Measurements from ENCODE around the gene CCDC47.
"Not testable (repeated sequence)": the region's sequence is repeated elsewhere in the genome, so short reads cannot be mapped to it uniquely, and the experiment has no call there.

CCDC47 gene

GRCh38 chr17:63798572-63799106, 25.2 kb upstream of the CCDC47 start:
- no peak for TF ChIP-seq CTCF (IDR thresholded peaks at IDR 0.05; ENCODE audit: extremely low read depth, missing control alignments)

GRCh38 chr17:63796375-63796774, 23.0 kb upstream of the CCDC47 start:
- DNase-seq (ENCODE audit: low spot score) = not testable (repeated sequence)

More at GRCh38 chr17:63798572-63799106, 25.2 kb upstream of the CCDC47 start:
- no peak for DNase-seq (ENCODE audit: low spot score)

- no peak for DNase-seq (ENCODE audit: low spot score)
Observed at GRCh38 chr17:63792055-63792729, 18.8 kb upstream of the CCDC47 start.

GRCh38 chr17:63790057-63790456, 16.7 kb upstream of the CCDC47 start:
- no peak for TF ChIP-seq CTCF (IDR thresholded peaks at IDR 0.05; ENCODE audit: extremely low read depth, missing control alignments)
- DNase-seq (ENCODE audit: low spot score) = no peak

More at GRCh38 chr17:63792055-63792729, 18.8 kb upstream of the CCDC47 start:
- no peak for TF ChIP-seq CTCF (IDR thresholded peaks at IDR 0.05; ENCODE audit: extremely low read depth, missing control alignments)

- no peak for TF ChIP-seq CTCF (IDR thresholded peaks at IDR 0.05; ENCODE audit: extremely low read depth, missing control alignments)
- no peak for DNase-seq (ENCODE audit: low spot score)
Observed at GRCh38 chr17:63786971-63787711, 13.7 kb upstream of the CCDC47 start.

DNA sequence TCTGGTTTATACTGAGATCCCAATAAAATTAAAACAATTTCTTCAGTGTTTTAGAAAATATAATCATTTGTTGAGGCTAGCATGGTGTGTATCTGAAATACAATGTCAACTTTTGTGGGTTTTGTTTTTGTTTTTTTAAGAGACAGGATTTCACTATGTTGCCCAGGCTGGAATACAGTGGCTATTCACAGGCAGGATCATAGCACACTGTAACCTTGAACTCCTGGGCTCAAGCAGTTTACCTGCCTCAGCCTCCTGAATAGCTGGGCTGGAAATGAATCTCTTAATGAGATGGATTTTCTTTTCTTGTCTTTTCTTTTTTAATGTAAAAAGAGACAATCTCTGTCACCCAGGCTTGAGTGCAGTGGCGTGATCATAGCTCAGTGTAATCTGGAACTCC, 12.7 kb upstream of the CCDC47 start:
- DNase-seq (ENCODE audit: low spot score) = no peak
- no peak for TF ChIP-seq CTCF (IDR thresholded peaks at IDR 0.05; ENCODE audit: extremely low read depth, missing control alignments)

- DNase-seq (ENCODE audit: low spot score) = no peak
- no peak for TF ChIP-seq CTCF (IDR thresholded peaks at IDR 0.05; ENCODE audit: extremely low read depth, missing control alignments)
Observed at GRCh38 chr17:63785556-63785955, 12.2 kb upstream of the CCDC47 start.
